Measurements from ENCODE around the gene CCDC142. TPM values are rescaled to one million over a fixed set of nuclear protein-coding genes. Genes with fewer than 3 reads are reported as not detected.

CCDC142 gene
- polyA plus RNA-seq, 1 donor from 2014 or later: 21.6 TPM

DNA sequence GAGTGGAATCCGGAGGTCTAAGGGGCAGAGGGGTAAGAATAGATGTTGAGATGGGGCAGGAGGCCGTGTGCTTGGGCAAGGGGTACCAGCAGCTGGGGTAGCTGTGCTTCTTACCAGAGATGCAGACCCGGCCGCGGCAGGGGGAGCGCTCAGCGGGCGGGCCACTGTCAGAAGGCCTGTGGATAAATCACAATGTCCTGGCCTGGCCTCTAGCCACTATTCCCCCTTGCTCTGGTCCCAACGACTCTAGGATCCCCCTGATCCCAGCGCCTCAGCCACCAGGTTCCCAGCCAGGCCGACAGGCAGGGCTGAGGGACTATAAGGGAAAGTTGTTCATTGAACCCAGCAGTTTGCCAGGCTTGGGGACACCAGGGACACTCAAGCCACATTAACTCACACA, 52.3 kb downstream of the CCDC142 start:
- Histone ChIP-seq H3K9ac (ENCODE audit: low read length) (no peak overlapping the region), H3K4me3 (ENCODE audit: low read length) (no peak overlapping the region), H4K20me1 (ENCODE audit: insufficient read depth) (no peaks in the 10 kb centered on the region), H3K9me2 (ENCODE audit: insufficient read depth, low read length) (no peaks in the 10 kb centered on the region), H3K36me3 (ENCODE audit: insufficient read depth, low read length) (no peaks in the 10 kb centered on the region), H3F3A (ENCODE audit: insufficient read depth, low read length, poor library complexity, severe bottlenecking) (no peaks in the 10 kb centered on the region), H3K27me3 (ENCODE audit: insufficient read depth, low read depth, low read length) (no peaks in the 10 kb centered on the region), H3K27ac (ENCODE audit: low read length) (no peak overlapping the region), H3K4me2 (ENCODE audit: low read length) (no peak overlapping the region), H3K79me2 (replicated peaks; ENCODE audit: insufficient read depth, low read length) (no peaks in the 10 kb centered on the region), H3K9me3 (ENCODE audit: low read length) (no peaks in the 10 kb centered on the region), H2AFZ (ENCODE audit: low read depth, low read length) (no peak overlapping the region)
- TF ChIP-seq TAF1 (IDR thresholded peaks at IDR 0.05; ENCODE audit: low read depth): no peak
- TF ChIP-seq MXI1 (conservative IDR thresholded peaks at IDR 0.05; ENCODE audit: poor library complexity, severe bottlenecking): no peak
- TF ChIP-seq EP300 (conservative IDR thresholded peaks at IDR 0.05; ENCODE audit: poor library complexity, severe bottlenecking): no peak
- TF ChIP-seq, protein P1, sequence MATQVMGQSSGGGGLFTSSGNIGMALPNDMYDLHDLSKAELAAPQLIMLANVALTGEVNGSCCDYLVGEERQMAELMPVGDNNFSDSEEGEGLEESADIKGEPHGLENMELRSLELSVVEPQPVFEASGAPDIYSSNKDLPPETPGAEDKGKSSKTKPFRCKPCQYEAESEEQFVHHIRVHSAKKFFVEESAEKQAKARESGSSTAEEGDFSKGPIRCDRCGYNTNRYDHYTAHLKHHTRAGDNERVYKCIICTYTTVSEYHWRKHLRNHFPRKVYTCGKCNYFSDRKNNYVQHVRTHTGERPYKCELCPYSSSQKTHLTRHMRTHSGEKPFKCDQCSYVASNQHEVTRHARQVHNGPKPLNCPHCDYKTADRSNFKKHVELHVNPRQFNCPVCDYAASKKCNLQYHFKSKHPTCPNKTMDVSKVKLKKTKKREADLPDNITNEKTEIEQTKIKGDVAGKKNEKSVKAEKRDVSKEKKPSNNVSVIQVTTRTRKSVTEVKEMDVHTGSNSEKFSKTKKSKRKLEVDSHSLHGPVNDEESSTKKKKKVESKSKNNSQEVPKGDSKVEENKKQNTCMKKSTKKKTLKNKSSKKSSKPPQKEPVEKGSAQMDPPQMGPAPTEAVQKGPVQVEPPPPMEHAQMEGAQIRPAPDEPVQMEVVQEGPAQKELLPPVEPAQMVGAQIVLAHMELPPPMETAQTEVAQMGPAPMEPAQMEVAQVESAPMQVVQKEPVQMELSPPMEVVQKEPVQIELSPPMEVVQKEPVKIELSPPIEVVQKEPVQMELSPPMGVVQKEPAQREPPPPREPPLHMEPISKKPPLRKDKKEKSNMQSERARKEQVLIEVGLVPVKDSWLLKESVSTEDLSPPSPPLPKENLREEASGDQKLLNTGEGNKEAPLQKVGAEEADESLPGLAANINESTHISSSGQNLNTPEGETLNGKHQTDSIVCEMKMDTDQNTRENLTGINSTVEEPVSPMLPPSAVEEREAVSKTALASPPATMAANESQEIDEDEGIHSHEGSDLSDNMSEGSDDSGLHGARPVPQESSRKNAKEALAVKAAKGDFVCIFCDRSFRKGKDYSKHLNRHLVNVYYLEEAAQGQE (IDR thresholded peaks at IDR 0.05; ENCODE audit: borderline replicate concordance): no peak
- no peak for TF ChIP-seq POLR2AphosphoS5 (IDR thresholded peaks at IDR 0.05)
- TF ChIP-seq SMC3 (conservative IDR thresholded peaks at IDR 0.05; ENCODE audit: poor library complexity): no peak
- TF ChIP-seq EZH2 (IDR thresholded peaks at IDR 0.05; ENCODE audit: borderline replicate concordance, insufficient read depth, low read length, poor library complexity, severe bottlenecking): no peak
- TF ChIP-seq, protein P2, sequence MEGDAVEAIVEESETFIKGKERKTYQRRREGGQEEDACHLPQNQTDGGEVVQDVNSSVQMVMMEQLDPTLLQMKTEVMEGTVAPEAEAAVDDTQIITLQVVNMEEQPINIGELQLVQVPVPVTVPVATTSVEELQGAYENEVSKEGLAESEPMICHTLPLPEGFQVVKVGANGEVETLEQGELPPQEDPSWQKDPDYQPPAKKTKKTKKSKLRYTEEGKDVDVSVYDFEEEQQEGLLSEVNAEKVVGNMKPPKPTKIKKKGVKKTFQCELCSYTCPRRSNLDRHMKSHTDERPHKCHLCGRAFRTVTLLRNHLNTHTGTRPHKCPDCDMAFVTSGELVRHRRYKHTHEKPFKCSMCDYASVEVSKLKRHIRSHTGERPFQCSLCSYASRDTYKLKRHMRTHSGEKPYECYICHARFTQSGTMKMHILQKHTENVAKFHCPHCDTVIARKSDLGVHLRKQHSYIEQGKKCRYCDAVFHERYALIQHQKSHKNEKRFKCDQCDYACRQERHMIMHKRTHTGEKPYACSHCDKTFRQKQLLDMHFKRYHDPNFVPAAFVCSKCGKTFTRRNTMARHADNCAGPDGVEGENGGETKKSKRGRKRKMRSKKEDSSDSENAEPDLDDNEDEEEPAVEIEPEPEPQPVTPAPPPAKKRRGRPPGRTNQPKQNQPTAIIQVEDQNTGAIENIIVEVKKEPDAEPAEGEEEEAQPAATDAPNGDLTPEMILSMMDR (IDR thresholded peaks at IDR 0.05; ENCODE audit: poor library complexity, severe bottlenecking): no peak
- no peak for TF ChIP-seq RAD21 (conservative IDR thresholded peaks at IDR 0.05)

DNA sequence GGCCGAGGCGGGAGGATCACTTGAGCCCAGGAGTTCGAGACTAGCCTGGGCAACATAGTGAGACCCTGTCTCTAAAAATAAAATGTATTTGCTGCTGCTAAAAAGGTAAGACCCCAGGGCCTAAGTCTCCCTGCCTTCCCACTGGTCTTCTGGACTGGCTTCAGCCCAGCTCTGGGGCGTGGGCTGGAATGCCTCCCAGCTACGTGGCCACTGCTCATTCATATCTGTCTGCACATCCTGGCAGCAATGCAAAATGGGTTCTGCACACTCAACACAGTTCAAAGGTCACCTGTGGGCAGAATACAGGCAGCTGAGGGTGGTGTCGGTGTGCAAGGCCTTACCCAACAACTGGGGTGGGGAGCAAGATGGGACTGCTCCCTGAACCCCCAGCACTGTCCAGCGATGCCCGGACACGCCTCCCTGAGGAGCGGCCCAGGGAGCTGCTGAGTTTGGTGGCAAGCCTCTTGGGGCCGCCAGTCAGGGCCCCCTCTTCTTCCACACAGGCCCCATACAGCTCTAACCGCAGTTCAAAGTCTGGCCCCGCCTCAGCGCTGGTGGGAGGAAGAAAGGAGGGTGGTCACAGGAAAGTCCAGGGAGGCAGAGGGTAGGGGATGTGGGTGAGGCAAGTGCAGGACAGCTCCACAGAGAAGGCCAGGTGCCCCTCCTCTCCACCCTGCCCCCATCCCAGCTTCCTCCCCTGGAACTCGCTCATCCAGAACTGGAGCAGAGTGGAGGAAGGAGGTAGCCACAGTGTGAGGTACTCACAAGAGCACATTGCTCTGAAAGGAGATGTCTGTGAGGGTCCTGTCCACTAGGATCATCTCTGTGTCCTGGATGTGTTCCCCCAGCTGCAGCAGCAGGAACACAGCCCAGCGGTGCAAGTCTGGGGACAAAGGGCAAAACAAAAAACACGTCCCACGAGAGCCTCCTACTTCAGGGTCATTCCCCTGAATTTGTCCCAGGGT, 53.0 kb downstream of the CCDC142 start:
- TF ChIP-seq SMC3 (conservative IDR thresholded peaks at IDR 0.05; ENCODE audit: poor library complexity): no peak
- TF ChIP-seq POLR2AphosphoS5 (IDR thresholded peaks at IDR 0.05): no peak
- no peak for TF ChIP-seq TAF1 (IDR thresholded peaks at IDR 0.05; ENCODE audit: low read depth)
- TF ChIP-seq RAD21 (conservative IDR thresholded peaks at IDR 0.05): no peak
- TF ChIP-seq, protein P1 (IDR thresholded peaks at IDR 0.05; ENCODE audit: borderline replicate concordance): no peak
- TF ChIP-seq, protein P2 (IDR thresholded peaks at IDR 0.05; ENCODE audit: poor library complexity, severe bottlenecking): no peak
- no peak for TF ChIP-seq MXI1 (conservative IDR thresholded peaks at IDR 0.05; ENCODE audit: poor library complexity, severe bottlenecking)
- no peak for TF ChIP-seq EZH2 (IDR thresholded peaks at IDR 0.05; ENCODE audit: borderline replicate concordance, insufficient read depth, low read length, poor library complexity, severe bottlenecking)
- no peak for TF ChIP-seq EP300 (conservative IDR thresholded peaks at IDR 0.05; ENCODE audit: poor library complexity, severe bottlenecking)
- Histone ChIP-seq H3K4me2 (ENCODE audit: low read length) (no peak overlapping the region), H3K9ac (ENCODE audit: low read length) (no peak overlapping the region), H3K9me3 (ENCODE audit: low read length) (no peaks in the 10 kb centered on the region), H3K27ac (ENCODE audit: low read length) (no peak overlapping the region), H3F3A (ENCODE audit: insufficient read depth, low read length, poor library complexity, severe bottlenecking) (no peaks in the 10 kb centered on the region), H3K9me2 (ENCODE audit: insufficient read depth, low read length) (no peaks in the 10 kb centered on the region), H3K79me2 (replicated peaks; ENCODE audit: insufficient read depth, low read length) (no peaks in the 10 kb centered on the region), H3K27me3 (ENCODE audit: insufficient read depth, low read depth, low read length) (no peaks in the 10 kb centered on the region), H2AFZ (ENCODE audit: low read depth, low read length) (no peak overlapping the region), H4K20me1 (ENCODE audit: insufficient read depth) (no peaks in the 10 kb centered on the region), H3K36me3 (ENCODE audit: insufficient read depth, low read length) (no peaks in the 10 kb centered on the region), H3K4me3 (ENCODE audit: low read length) (no peak overlapping the region)
